Neural cell (in vitro differentiated cells): ENCODE data around the gene SUPT3H.

Source experiments
- CTCF ChIP-seq: fragments of 450-650 bp; IDR thresholded peaks from 2 replicates; pipeline ENCODE4 v1.5.1; 2014; ENCODE audit warnings: antibody characterized with exemption, mild to moderate bottlenecking, moderate library complexity; ENCODE audit not compliant: poor library complexity, severe bottlenecking
- EZH2 ChIP-seq: fragments of 200-600, 300-800 bp; shearing (Covaris generic), sonication (generic); IDR thresholded peaks from 2 replicates; pipeline ENCODE4 v1.6.1; 2014; ENCODE audit warnings: antibody characterized with exemption, low read length, borderline replicate concordance, mild to moderate bottlenecking; ENCODE audit not compliant: insufficient read depth, poor library complexity, severe bottlenecking
- POLR2AphosphoS5 ChIP-seq: IDR thresholded peaks from 2 replicates; pipeline ENCODE4 v1.6.1; 2012
- SMC3 ChIP-seq: fragments of 450-650 bp; conservative IDR thresholded peaks from 2 replicates; pipeline ENCODE4 v1.6.1; 2014; ENCODE audit warnings: antibody characterized with exemption, mild to moderate bottlenecking, moderate library complexity; ENCODE audit not compliant: poor library complexity
- TAF1 ChIP-seq: IDR thresholded peaks from 2 replicates; pipeline ENCODE4 v1.6.1; 2012; ENCODE audit warnings: low read depth

GRCh38 chr6:44856479-44856878 is 521.3 kb downstream of the SUPT3H start:
- TF ChIP-seq CTCF (no peak), TAF1 (no peak), EZH2 (no peak), POLR2AphosphoS5 (no peak), SMC3 (no peak)
